NCI-H69 (cell line): ENCODE data around the gene PRMT5.
A peak's percentile ranks its signal among the peaks of the same experiment; 100 is the strongest.

Source experiments
- DNase-seq: peaks from one replicate; lab custom pipeline; 2025; lab: John Stamatoyannopoulos, UW

PRMT5 gene

GRCh38 chr14:22875003-22875747, 54.0 kb downstream of the PRMT5 start:
- DNase-seq, result no peak

- DNase-seq, result no peak
These were observed 56.2 kb downstream of the PRMT5 start for GRCh38 chr14:22872833-22873520.

- peak; percentile 91 for DNase-seq
These were observed 56.9 kb downstream of the PRMT5 start for GRCh38 chr14:22872033-22872832.

- DNase-seq, result peak; percentile 95
These were observed 57.7 kb downstream of the PRMT5 start, which contains the start of gene LRP10 for GRCh38 chr14:22871224-22872032. TSS of gene LRP10 (plus strand) at chr14:22871740. CDS start at chr14:22872304, 564 bp downstream.

- no peak for DNase-seq
These were observed 58.4 kb downstream of the PRMT5 start for GRCh38 chr14:22870811-22871223.
